Esophagus muscularis mucosa (tissue), 4 donors: ENCODE measurements around the gene STXBP6. TPM values are rescaled to one million over a fixed set of nuclear protein-coding genes. Genes with fewer than 3 reads are reported as not detected.
A peak's percentile ranks its signal among the peaks of the same experiment; 100 is the strongest.

Source experiments
- DNase-seq: peaks from one replicate; pipeline ENCODE4 v3.0.0-alpha.2; 2017; ENCODE audit errors: extremely low spot score
- H3K27ac ChIP-seq, 4 donors: fragments of 200-600 bp; sonication (generic); replicated peaks in 1 of 4; 1 replicate in 3 of 4; 2 replicates in 1 of 4; pipeline ENCODE4 v1.5.1; 2016 to 2019; ENCODE audit warnings: mild to moderate bottlenecking in 1 of 4
- H3K27me3 ChIP-seq, 4 donors: fragments of 200-600 bp; sonication (generic); one replicate each; pipeline versions ENCODE4 v1.5.1 to v1.6.0; 2016 to 2019
- H3K36me3 ChIP-seq, 4 donors: fragments of 200-600 bp; sonication (generic); one replicate each; pipeline ENCODE4 v1.5.1; 2016 to 2019
- H3K4me1 ChIP-seq, 4 donors: fragments of 200-600 bp; sonication (generic); one replicate each; pipeline ENCODE4 v1.5.1; 2016 to 2019
- H3K4me3 ChIP-seq, 4 donors: fragments of 200-600 bp; sonication (generic); 1 replicate in 2 of 4; 2 replicates in 2 of 4; pipeline ENCODE4 v1.5.1; 2016 to 2019; ENCODE audit warnings: mild to moderate bottlenecking in 4 of 4, moderate library complexity in 1 of 4
- H3K9me3 ChIP-seq, 4 donors: fragments of 200-600 bp; sonication (generic); 1 replicate in 3 of 4; 2 replicates in 1 of 4; pipeline ENCODE4 v1.5.1; 2016 to 2019
- CTCF ChIP-seq, 3 experiments: fragments of 200-600 bp in 2 of 3; fragments of 450-650 bp in 1 of 3; sonication (generic) in 2 of 3; IDR thresholded peaks; one replicate each; pipeline ENCODE4 v1.5.1; 2017 to 2019; ENCODE audit warnings: antibody characterized with exemption in 3 of 3, mild to moderate bottlenecking in 2 of 3, moderate library complexity in 1 of 3
- EP300 ChIP-seq: sonication (generic); formaldehyde crosslinking; IDR thresholded peaks from one replicate; pipeline ENCODE4 v1.6.1; 2017; ENCODE audit warnings: antibody characterized with exemption
- POLR2A ChIP-seq: fragments of 450-650 bp; IDR thresholded peaks from one replicate; pipeline ENCODE4 v1.6.1; 2017; ENCODE audit warnings: antibody characterized with exemption, moderate library complexity, mild to moderate bottlenecking, low read depth
- POLR2AphosphoS5 ChIP-seq, 2 donors: sonication (generic); formaldehyde crosslinking; IDR thresholded peaks; one replicate each; pipeline ENCODE4 v1.6.1; 2017; ENCODE audit warnings: antibody characterized with exemption in 2 of 2
- WGBS: methylation state at CpG from one replicate; pipeline ENCODE4 v1.1.5; 2018; 5-methylcytosine and 5-hydroxymethylcytosine counted together
- intact Hi-C: fragments of 100-400 bp; cut with DNase I; formaldehyde crosslinking; loops from one replicate; pipeline ENCODE4 v1.15.1; 2023
- total RNA-seq, 4 donors: library from RNA; depleted of rRNA; stranded (reverse); fragments of >200 nt; gene quantifications; one replicate each; pipeline versions ENCODE4 v1.1.0 to v1.2.1, GENCODE V29; 2016

Gene STXBP6
- total RNA-seq, 4 donors from 2014 or later = 36.9 to 60.4 (median 52.1) TPM

- peak overlapping the region in 1 of 4 donors; percentile 18 for H3K4me3 ChIP-seq
- TF ChIP-seq EP300 = no peak
- TF ChIP-seq CTCF (IDR thresholded peaks at IDR 0.05) = peak; percentile 50 to 56 (median 52)
- H3K27me3 ChIP-seq = no peaks in the 10 kb centered on the region
- intact Hi-C loops = loop anchor here (5.0 kb wide), 2 partner anchors 235 to 305 kb away; no protein-coding TSS in a partner anchor
- H3K27ac ChIP-seq = peak overlapping the region in 1 of 4 donors; percentile 25
- peaks cover 62 to 78% (median 68%) of the 10 kb centered on the region in 4 donors for H3K4me1 ChIP-seq
- H3K36me3 ChIP-seq = no peaks in the 10 kb centered on the region
- 81% methylated on average over 14 of the region's 14 CpGs for WGBS
- DNase-seq = no peak
- H3K9me3 ChIP-seq = no peaks in the 10 kb centered on the region
These were observed 7.3 kb downstream of the STXBP6 start for GRCh38 chr14:25042362-25043299.

GRCh38 chr14:25041898-25042297 is 8.0 kb downstream of the STXBP6 start:
- H3K4me1 ChIP-seq = peaks cover 62 to 78% (median 68%) of the 10 kb centered on the region in 4 donors
- H3K36me3 ChIP-seq = no peaks in the 10 kb centered on the region
- no peak for DNase-seq
- H3K4me3 ChIP-seq = no peak overlapping the region
- WGBS = 47% methylated on average over 2 of the region's 2 CpGs
- peak overlapping the region in 1 of 4 donors; percentile 25 for H3K27ac ChIP-seq
- intact Hi-C loops = loop anchor here (5.0 kb wide), 2 partner anchors 235 to 305 kb away; no protein-coding TSS in a partner anchor
- no peaks in the 10 kb centered on the region for H3K9me3 ChIP-seq
- TF ChIP-seq EP300 = no peak
- TF ChIP-seq POLR2A = no peak
- no peak for TF ChIP-seq POLR2AphosphoS5 (IDR thresholded peaks at IDR 0.05)
- TF ChIP-seq CTCF (IDR thresholded peaks at IDR 0.05) = no peak
- H3K27me3 ChIP-seq = no peaks in the 10 kb centered on the region

- H3K4me3 ChIP-seq = no peak overlapping the region
- no peak overlapping the region for H3K27ac ChIP-seq
- TF ChIP-seq POLR2A (no peak), CTCF (IDR thresholded peaks at IDR 0.05) (no peak), POLR2AphosphoS5 (IDR thresholded peaks at IDR 0.05) (no peak), EP300 (no peak)
- H3K36me3 ChIP-seq = no peaks in the 10 kb centered on the region
- WGBS = 92% methylated on average over 4 of the region's 4 CpGs
- H3K27me3 ChIP-seq = no peaks in the 10 kb centered on the region
- H3K4me1 ChIP-seq = peaks cover 60 to 77% (median 66%) of the 10 kb centered on the region in 4 donors
- intact Hi-C loops = loop anchor here (5.0 kb wide), 2 partner anchors 234 to 304 kb away; no protein-coding TSS in a partner anchor
- no peak for DNase-seq
- no peaks in the 10 kb centered on the region for H3K9me3 ChIP-seq
These were observed 8.5 kb downstream of the STXBP6 start for GRCh38 chr14:25041484-25041883.

GRCh38 chr14:25039933-25040332 is 10.0 kb downstream of the STXBP6 start:
- no peak for DNase-seq
- H3K9me3 ChIP-seq = no peaks in the 10 kb centered on the region
- 100% methylated on average over 4 of the region's 5 CpGs for WGBS
- H3K27me3 ChIP-seq = no peaks in the 10 kb centered on the region
- H3K36me3 ChIP-seq = no peaks in the 10 kb centered on the region
- H3K4me1 ChIP-seq = peaks cover 53 to 66% (median 58%) of the 10 kb centered on the region in 4 donors
- H3K4me3 ChIP-seq = no peak overlapping the region
- no peak overlapping the region for H3K27ac ChIP-seq
- intact Hi-C loops = loop anchor here (5.0 kb wide), 2 partner anchors 233 to 303 kb away; no protein-coding TSS in a partner anchor
- TF ChIP-seq POLR2A = no peak
- no peak for TF ChIP-seq POLR2AphosphoS5 (IDR thresholded peaks at IDR 0.05)
- no peak for TF ChIP-seq CTCF (IDR thresholded peaks at IDR 0.05)
- no peak for TF ChIP-seq EP300
